Measurements from ENCODE around the gene LARGE2. TPM values are rescaled to one million over a fixed set of nuclear protein-coding genes. Genes with fewer than 3 reads are reported as not detected.

The LARGE2 gene
- total RNA-seq, 3 donors from 2014 or later (not counting 1 experiment from before 2014, with no cell fraction given) = 0.40 to 1.7 (median 1.0) TPM

- no peaks in the 10 kb centered on the region for H3K36me3 Mint-ChIP-seq
- peaks cover 74% of the 10 kb centered on the region for H3K4me1 ChIP-seq (ENCODE audit: control insufficient read depth, insufficient read depth, low read length)
Measured at GRCh38 chr11:45930951-45931570, 8.6 kb downstream of the LARGE2 start.

DNA sequence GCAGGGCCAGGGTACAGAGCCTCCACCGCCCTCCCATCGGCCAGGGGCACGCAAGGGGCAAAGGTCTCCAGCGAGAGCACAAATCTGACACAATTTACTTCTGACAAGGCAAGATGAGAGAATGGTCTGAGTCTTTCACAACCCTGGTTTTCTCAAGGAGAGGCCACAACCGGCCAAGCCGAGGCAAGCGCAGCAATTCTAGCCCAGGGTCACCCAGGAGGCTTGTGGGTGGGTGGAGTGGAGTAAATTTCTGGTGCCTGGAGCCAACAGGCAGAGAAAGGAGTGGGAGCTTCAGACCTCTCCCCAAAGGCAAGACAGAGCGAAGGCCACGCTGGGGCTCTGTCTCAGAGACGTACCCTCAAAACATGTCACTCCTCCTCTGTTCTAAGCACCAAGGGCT, 9.3 kb downstream of the LARGE2 start:
- DNase-seq (no peak), ATAC-seq (no peak)
- Histone ChIP-seq H3K27me3 (ENCODE audit: control insufficient read depth, insufficient read depth, low read length) (no peaks in the 10 kb centered on the region), H3K9me3 (ENCODE audit: control insufficient read depth, insufficient read depth, low read length) (no peaks in the 10 kb centered on the region), H3K4me1 (ENCODE audit: control insufficient read depth, insufficient read depth, low read length) (peaks cover 72% of the 10 kb centered on the region), H3K36me3 (ENCODE audit: control insufficient read depth, insufficient read depth, low read length) (peaks cover 43% of the 10 kb centered on the region), H3K27ac (ENCODE audit: low read length) (no peak overlapping the region), H3K4me3 (ENCODE audit: low read length) (peak overlapping the region; percentile 43)
- Mint-ChIP-seq H3K27ac (peak overlapping the region; percentile 86 to 95), H3K27me3 (ENCODE audit: low read depth in 2 of 2) (no peaks in the 10 kb centered on the region), H3K9me3 (no peaks in the 10 kb centered on the region), H3K4me1 (peaks cover 30% of the 10 kb centered on the region in 2 donors), H3K4me3 (no peak overlapping the region), H3K36me3 (peaks cover 4% of the 10 kb centered on the region)
- TF ChIP-seq, protein P1, sequence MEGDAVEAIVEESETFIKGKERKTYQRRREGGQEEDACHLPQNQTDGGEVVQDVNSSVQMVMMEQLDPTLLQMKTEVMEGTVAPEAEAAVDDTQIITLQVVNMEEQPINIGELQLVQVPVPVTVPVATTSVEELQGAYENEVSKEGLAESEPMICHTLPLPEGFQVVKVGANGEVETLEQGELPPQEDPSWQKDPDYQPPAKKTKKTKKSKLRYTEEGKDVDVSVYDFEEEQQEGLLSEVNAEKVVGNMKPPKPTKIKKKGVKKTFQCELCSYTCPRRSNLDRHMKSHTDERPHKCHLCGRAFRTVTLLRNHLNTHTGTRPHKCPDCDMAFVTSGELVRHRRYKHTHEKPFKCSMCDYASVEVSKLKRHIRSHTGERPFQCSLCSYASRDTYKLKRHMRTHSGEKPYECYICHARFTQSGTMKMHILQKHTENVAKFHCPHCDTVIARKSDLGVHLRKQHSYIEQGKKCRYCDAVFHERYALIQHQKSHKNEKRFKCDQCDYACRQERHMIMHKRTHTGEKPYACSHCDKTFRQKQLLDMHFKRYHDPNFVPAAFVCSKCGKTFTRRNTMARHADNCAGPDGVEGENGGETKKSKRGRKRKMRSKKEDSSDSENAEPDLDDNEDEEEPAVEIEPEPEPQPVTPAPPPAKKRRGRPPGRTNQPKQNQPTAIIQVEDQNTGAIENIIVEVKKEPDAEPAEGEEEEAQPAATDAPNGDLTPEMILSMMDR (IDR thresholded peaks at IDR 0.05) = no peak
- intact Hi-C loops (cut with micrococcal nuclease) = no loop called here
- WGBS (ENCODE audit: insufficient coverage) = 93% methylated on average over 10 of the region's 10 CpGs

More at GRCh38 chr11:45930951-45931570, 8.6 kb downstream of the LARGE2 start:
- H3K4me3 Mint-ChIP-seq = peak overlapping the region; percentile 21
- no peak for DNase-seq
- Histone ChIP-seq H3K36me3 (ENCODE audit: control insufficient read depth, insufficient read depth, low read length) (peaks cover 37% of the 10 kb centered on the region), H3K9me3 (ENCODE audit: control insufficient read depth, insufficient read depth, low read length) (no peaks in the 10 kb centered on the region), H3K4me3 (ENCODE audit: low read length) (peak overlapping the region; percentile 43), H3K27ac (ENCODE audit: low read length) (peak overlapping the region; percentile 86), H3K27me3 (ENCODE audit: control insufficient read depth, insufficient read depth, low read length) (no peaks in the 10 kb centered on the region)
- WGBS (ENCODE audit: insufficient coverage) = 85% methylated on average over 7 of the region's 8 CpGs
- ATAC-seq = no peak
- peak overlapping the region; percentile 86 to 95 for H3K27ac Mint-ChIP-seq
- H3K4me1 Mint-ChIP-seq = peaks cover 30% of the 10 kb centered on the region in 2 donors
- no peaks in the 10 kb centered on the region for H3K27me3 Mint-ChIP-seq (ENCODE audit: low read depth in 2 of 2)
- TF ChIP-seq, protein P1 (IDR thresholded peaks at IDR 0.05) = no peak
- intact Hi-C loops (cut with micrococcal nuclease) = no loop called here
- no peaks in the 10 kb centered on the region for H3K9me3 Mint-ChIP-seq

- H3K9me3 Mint-ChIP-seq = no peaks in the 10 kb centered on the region
- peaks cover 47% of the 10 kb centered on the region for H3K36me3 ChIP-seq (ENCODE audit: control insufficient read depth, insufficient read depth, low read length)
- peaks cover 67% of the 10 kb centered on the region for H3K4me1 ChIP-seq (ENCODE audit: control insufficient read depth, insufficient read depth, low read length)
- H3K4me3 ChIP-seq (ENCODE audit: low read length) = peak overlapping the region; percentile 43
- no peak overlapping the region for H3K27ac ChIP-seq (ENCODE audit: low read length)
- no peaks in the 10 kb centered on the region for H3K9me3 ChIP-seq (ENCODE audit: control insufficient read depth, insufficient read depth, low read length)
- H3K4me3 Mint-ChIP-seq = no peak overlapping the region
- no peaks in the 10 kb centered on the region for H3K27me3 Mint-ChIP-seq (ENCODE audit: low read depth in 2 of 2)
- ATAC-seq = no peak
- TF ChIP-seq, protein P1 (IDR thresholded peaks at IDR 0.05) = no peak
- H3K27me3 ChIP-seq (ENCODE audit: control insufficient read depth, insufficient read depth, low read length) = no peaks in the 10 kb centered on the region
- intact Hi-C loops (cut with micrococcal nuclease) = no loop called here
- H3K27ac Mint-ChIP-seq = peak overlapping the region in 1 of 2 donors; percentile 95
- peaks cover 27 to 29% of the 10 kb centered on the region in 2 donors for H3K4me1 Mint-ChIP-seq
- peaks cover 8% of the 10 kb centered on the region for H3K36me3 Mint-ChIP-seq
- WGBS (ENCODE audit: insufficient coverage) = 86% methylated on average over 8 of the region's 8 CpGs
- DNase-seq = no peak
Measured at GRCh38 chr11:45932217-45932616, 9.8 kb downstream of the LARGE2 start.
